ENCODE measurements around the gene ARF6.
"Not testable (repeated sequence)": the region's sequence is repeated elsewhere in the genome, so short reads cannot be mapped to it uniquely, and the experiment has no call there.

- TF ChIP-seq BHLHE40 (IDR thresholded peaks at IDR 0.05; ENCODE audit: borderline replicate concordance in 1 of 2, low read depth in 2 of 2, low read length in 1 of 2); ZSCAN29 (IDR thresholded peaks at IDR 0.05); NFIC (IDR thresholded peaks at IDR 0.05; ENCODE audit: low read depth, low read length); ATF3 (IDR thresholded peaks at IDR 0.05; ENCODE audit: borderline replicate concordance, extremely low read depth, low read depth, low read length): not testable (repeated sequence)
Observed at GRCh38 chr14:49896272-49896671, 3.4 kb downstream of the ARF6 start.
